WERI-Rb-1 (cell line): Measurements from ENCODE around the gene CERS4.
"Not testable (repeated sequence)": the region's sequence is repeated elsewhere in the genome, so short reads cannot be mapped to it uniquely, and the experiment has no call there.

ENCODE experiments used
- DNase-seq: peaks from one replicate; pipeline ENCODE4 v3.0.0-alpha.2; 2020
- H3K27ac ChIP-seq: fragments of 250-450 bp; sonication (Bioruptor Pico); 2 replicates; pipeline ENCODE4 v1.5.1; 2020; ENCODE audit warnings: mild to moderate bottlenecking, moderate library complexity
- H3K27me3 ChIP-seq: fragments of 250-450 bp; sonication (Bioruptor Pico); 2 replicates; pipeline ENCODE4 v1.5.1; 2021; ENCODE audit warnings: mild to moderate bottlenecking, low read depth, moderate library complexity; ENCODE audit not compliant: insufficient read depth, severe bottlenecking
- H3K36me3 ChIP-seq: fragments of 250-450 bp; sonication (Bioruptor Pico); 2 replicates; pipeline ENCODE4 v1.5.1; 2020; ENCODE audit warnings: mild to moderate bottlenecking, moderate library complexity
- H3K4me3 ChIP-seq: 2 replicates; pipeline ENCODE4 v1.5.1; 2011; ENCODE audit warnings: low read depth, mild to moderate bottlenecking, control low read depth, low read length
- H3K9me3 ChIP-seq: fragments of 250-450 bp; sonication (Bioruptor Pico); 2 replicates; pipeline ENCODE4 v1.5.1; 2021; ENCODE audit warnings: mild to moderate bottlenecking, moderate library complexity; ENCODE audit not compliant: severe bottlenecking
- TF ChIP-seq, protein P1 (sequence below): IDR thresholded peaks from 2 replicates; pipeline ENCODE4 v1.5.1; 2011; ENCODE audit warnings: low read depth, mild to moderate bottlenecking, control low read depth, inconsistent platforms, low read length

Gene CERS4

DNA sequence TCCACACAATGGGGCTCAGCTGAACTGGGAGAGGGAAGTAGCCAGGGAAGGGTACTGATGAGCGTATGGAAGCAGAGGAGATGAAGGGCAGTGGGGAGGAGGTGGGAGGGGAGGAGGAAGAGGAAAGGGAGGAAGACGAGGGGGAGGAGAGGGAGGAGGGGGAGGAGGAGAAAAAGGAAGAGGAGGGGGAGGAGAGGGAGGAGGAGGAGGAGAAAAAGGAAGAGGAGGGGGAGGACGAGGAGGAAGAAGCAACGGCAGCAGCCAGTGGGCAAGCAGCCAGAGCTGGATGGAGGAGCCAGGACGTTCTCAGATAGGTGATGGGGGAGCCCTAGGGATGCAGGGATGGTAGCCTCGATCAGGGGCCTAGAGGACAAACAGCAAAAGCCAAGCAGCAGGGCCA is 5.6 kb downstream of the CERS4 start:
- peaks cover 17% of the 10 kb centered on the region for H3K36me3 ChIP-seq
- H3K4me3 ChIP-seq: no peak overlapping the region
- DNase-seq: no peak
- TF ChIP-seq, protein P1, sequence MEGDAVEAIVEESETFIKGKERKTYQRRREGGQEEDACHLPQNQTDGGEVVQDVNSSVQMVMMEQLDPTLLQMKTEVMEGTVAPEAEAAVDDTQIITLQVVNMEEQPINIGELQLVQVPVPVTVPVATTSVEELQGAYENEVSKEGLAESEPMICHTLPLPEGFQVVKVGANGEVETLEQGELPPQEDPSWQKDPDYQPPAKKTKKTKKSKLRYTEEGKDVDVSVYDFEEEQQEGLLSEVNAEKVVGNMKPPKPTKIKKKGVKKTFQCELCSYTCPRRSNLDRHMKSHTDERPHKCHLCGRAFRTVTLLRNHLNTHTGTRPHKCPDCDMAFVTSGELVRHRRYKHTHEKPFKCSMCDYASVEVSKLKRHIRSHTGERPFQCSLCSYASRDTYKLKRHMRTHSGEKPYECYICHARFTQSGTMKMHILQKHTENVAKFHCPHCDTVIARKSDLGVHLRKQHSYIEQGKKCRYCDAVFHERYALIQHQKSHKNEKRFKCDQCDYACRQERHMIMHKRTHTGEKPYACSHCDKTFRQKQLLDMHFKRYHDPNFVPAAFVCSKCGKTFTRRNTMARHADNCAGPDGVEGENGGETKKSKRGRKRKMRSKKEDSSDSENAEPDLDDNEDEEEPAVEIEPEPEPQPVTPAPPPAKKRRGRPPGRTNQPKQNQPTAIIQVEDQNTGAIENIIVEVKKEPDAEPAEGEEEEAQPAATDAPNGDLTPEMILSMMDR: no peak
- no peaks in the 10 kb centered on the region for H3K27me3 ChIP-seq
- no peak overlapping the region for H3K27ac ChIP-seq
- no peaks in the 10 kb centered on the region for H3K9me3 ChIP-seq

DNA sequence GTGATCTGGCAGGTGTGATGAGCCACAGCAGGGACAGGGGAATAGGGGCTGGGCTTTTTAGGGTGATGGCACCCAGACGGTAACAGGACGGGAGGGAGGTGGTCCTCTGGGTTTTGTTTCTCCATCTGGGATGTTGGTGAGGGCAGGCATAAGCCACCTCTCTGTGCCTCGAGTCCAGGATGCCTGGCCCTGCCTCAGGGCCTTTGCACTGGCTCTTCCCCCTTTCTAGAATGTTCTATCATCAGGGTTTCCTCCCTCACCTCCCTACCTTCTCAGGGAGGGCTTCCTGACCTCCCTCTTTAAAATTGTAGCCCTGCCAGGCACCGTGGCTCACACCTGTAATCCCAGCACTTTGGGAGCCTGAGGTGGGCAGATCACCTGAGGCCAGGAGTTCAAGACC is 6.6 kb downstream of the CERS4 start:
- Histone ChIP-seq H3K27ac (no peak overlapping the region), H3K9me3 (no peaks in the 10 kb centered on the region), H3K27me3 (no peaks in the 10 kb centered on the region), H3K4me3 (no peak overlapping the region), H3K36me3 (peaks cover 17% of the 10 kb centered on the region)
- no peak for DNase-seq
- TF ChIP-seq, protein P1: no peak

DNA sequence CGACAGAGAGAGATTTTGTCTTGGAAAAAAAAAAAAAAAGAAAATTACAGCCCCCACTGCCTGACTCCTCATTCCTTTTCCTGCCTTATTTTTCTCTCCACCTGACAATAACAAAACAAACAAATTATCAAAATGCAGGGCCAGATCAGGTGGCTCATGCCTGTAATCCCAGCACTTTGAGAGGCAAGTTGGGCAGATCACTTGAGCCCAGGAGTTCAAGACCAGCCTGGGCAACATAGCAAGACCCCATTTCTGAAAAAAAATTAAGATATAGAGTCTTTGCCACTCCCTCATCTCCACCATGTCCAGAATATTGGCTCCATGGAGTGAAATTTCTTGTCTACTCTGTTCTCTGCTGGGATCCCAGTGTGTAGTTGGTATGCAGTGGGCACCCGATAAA is 7.2 kb downstream of the CERS4 start:
- TF ChIP-seq, protein P1: no peak
- Histone ChIP-seq H3K4me3 (no peak overlapping the region), H3K36me3 (peaks cover 13% of the 10 kb centered on the region), H3K9me3 (no peaks in the 10 kb centered on the region), H3K27ac (no peak overlapping the region), H3K27me3 (no peaks in the 10 kb centered on the region)
- DNase-seq: no peak

DNA sequence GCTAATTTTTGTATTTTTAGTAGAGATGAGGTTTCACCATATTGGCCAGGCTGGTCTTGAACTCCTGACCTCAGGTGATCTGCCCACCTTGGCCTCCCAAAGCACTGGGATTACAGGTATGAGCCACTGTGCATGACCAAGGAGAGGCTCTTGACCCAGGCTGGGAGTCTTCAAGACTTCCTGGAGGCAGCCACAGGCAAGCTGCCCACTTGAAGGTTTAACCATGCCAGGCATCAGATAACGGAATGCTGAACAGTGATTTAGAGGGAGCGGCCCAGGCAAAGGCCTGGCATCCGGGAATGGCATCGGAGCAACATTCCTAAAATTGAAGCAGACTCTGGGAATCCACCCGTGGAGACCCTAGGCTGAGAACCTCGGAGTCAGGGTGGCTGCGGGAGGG is 9.0 kb downstream of the CERS4 start:
- not testable (repeated sequence) for H3K9me3 ChIP-seq, H3K27ac ChIP-seq, DNase-seq, H3K27me3 ChIP-seq, H3K4me3 ChIP-seq
- peaks cover 11% of the 10 kb centered on the region for H3K36me3 ChIP-seq

DNA sequence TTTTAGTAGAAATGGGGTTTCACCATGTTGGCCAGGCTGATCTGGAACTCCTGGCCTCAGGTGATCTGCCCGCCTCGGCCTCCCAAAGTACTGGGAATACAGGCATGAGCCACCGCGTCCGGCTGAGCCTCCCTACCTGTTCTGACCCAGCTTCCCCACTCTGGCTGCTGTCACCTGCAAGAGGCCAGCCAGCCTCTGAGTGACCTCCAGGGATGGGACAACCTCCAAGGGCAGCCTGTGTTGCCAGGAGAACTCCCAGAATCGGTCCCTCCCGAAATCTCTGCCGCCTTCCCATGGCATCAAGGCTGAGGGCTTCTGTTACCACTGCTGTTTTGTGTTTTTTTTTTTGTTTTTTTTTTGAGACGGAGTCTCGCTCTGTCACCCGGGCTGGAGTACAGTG is 11.3 kb downstream of the CERS4 start:
- H3K27ac ChIP-seq: no peak overlapping the region
- H3K9me3 ChIP-seq: no peaks in the 10 kb centered on the region
- no peak for DNase-seq
- TF ChIP-seq, protein P1: no peak
- H3K27me3 ChIP-seq: no peaks in the 10 kb centered on the region
- H3K4me3 ChIP-seq: no peak overlapping the region
- H3K36me3 ChIP-seq: no peaks in the 10 kb centered on the region; the same call in 1 of the 2 replicates

DNA sequence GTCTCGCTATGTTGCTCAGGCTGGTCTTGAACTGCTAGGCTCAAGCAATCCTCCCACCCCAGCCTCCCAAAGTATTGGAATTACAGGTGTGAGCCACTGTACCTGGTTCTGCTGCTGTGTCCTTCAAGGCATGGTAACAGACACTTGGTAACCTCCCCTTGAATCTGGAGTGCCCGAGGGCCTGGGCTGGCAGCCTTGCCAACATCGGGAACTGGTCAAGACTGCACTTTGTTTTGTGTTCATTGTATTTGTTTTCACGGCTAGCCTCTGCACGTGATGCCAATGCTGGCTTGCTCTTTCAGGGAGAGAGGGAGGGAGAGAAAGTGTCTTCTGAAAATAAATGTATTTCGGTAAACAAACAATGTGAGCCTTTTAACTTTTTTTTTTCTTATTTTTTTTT is 12.0 kb downstream of the CERS4 start:
- no peak for DNase-seq
- H3K9me3 ChIP-seq: no peaks in the 10 kb centered on the region
- H3K36me3 ChIP-seq: no peaks in the 10 kb centered on the region; the same call in 1 of the 2 replicates
- H3K27ac ChIP-seq: no peak overlapping the region
- no peaks in the 10 kb centered on the region for H3K27me3 ChIP-seq
- TF ChIP-seq, protein P1: no peak
- no peak overlapping the region for H3K4me3 ChIP-seq

DNA sequence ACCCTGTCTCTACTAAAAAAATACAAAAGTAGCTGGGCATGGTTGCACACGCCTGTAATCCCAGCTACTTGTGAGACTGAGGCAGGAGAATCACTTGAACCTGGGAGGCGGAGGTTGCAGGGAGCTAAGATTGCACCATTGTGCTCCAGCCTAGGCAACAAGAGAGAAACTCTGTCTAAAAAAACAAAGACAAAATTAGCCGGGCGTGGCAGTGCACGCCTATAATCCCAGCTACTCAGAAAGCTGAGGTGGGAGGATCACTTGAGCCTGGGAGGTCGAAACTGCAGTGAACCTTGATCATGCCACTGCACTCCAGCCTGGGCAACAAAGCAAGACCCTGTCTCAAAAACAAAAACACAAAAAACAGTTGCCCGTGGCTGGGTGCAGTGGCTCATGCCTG is 14.3 kb downstream of the CERS4 start:
- not testable (repeated sequence) for H3K36me3 ChIP-seq, H3K27ac ChIP-seq, H3K4me3 ChIP-seq, H3K27me3 ChIP-seq, DNase-seq, H3K9me3 ChIP-seq
